Caco-2 (cell line): Measurements from ENCODE around the gene PTK7. TPM values are rescaled to one million over a fixed set of nuclear protein-coding genes. Genes with fewer than 3 reads are reported as not detected.
"Not testable (repeated sequence)": the region's sequence is repeated elsewhere in the genome, so short reads cannot be mapped to it uniquely, and the experiment has no call there.

Experiments
- BruUV-seq: library from RNA; stranded (reverse); fragments of 400-500 nt; replicated peaks from 2 replicates; lab custom pipeline; 2021; lab: Mats Ljungman, UMichigan
- CTCF ChIA-PET: fragments of 300-600 bp; sonication (Branson Sonifier 250); formaldehyde crosslinking; loops from one replicate; lab custom pipeline; 2022; ENCODE audit warnings: antibody characterized with exemption; lab: Charles Lee
- POLR2A ChIA-PET: fragments of 300-600 bp; sonication (Branson Sonifier 250); formaldehyde crosslinking; loops from one replicate; lab custom pipeline; 2022; ENCODE audit warnings: antibody characterized with exemption; lab: Charles Lee
- DNase-seq, 2 experiments: peaks; one replicate each; pipeline versions ENCODE4 v3.0.0 to v3.0.0-alpha.2; 2020 to 2022
- H3K27me3 ChIP-seq: replicated peaks from 2 replicates; pipeline ENCODE4 v1.6.0; 2011; ENCODE audit warnings: low read length; ENCODE audit not compliant: control insufficient read depth, insufficient read depth
- H3K36me3 ChIP-seq: 2 replicates; pipeline ENCODE4 v1.5.1; 2011; ENCODE audit warnings: low read length; ENCODE audit not compliant: control insufficient read depth, insufficient read depth
- H3K4me1 ChIP-seq: fragments of 250-450 bp; sonication (Bioruptor Pico); 2 replicates; pipeline ENCODE4 v1.5.1; 2020; ENCODE audit warnings: mild to moderate bottlenecking
- H3K4me3 ChIP-seq: 2 replicates; pipeline ENCODE4 v1.5.1; 2011; ENCODE audit warnings: low read depth, mild to moderate bottlenecking, control low read depth, low read length
- H3K9me3 ChIP-seq: fragments of 250-450 bp; sonication (Bioruptor Pico); 2 replicates; pipeline ENCODE4 v1.5.1; 2020; ENCODE audit warnings: mild to moderate bottlenecking, moderate library complexity
- H3K27ac Mint-ChIP-seq: one replicate; pipeline ENCODE4 v1.8.0; 2022; ENCODE audit warnings: mixed read lengths; ENCODE audit not compliant: unreplicated experiment
- H3K27me3 Mint-ChIP-seq: one replicate; pipeline ENCODE4 v1.8.0; 2022; ENCODE audit warnings: mixed read lengths; ENCODE audit not compliant: insufficient read depth, unreplicated experiment
- H3K36me3 Mint-ChIP-seq: one replicate; pipeline ENCODE4 v1.8.0; 2022; ENCODE audit warnings: mild to moderate bottlenecking, mixed read lengths; ENCODE audit not compliant: insufficient read depth, unreplicated experiment
- H3K4me1 Mint-ChIP-seq: one replicate; pipeline ENCODE4 v1.8.0; 2022; ENCODE audit warnings: low read depth, mixed read lengths; ENCODE audit not compliant: unreplicated experiment
- H3K4me3 Mint-ChIP-seq: one replicate; pipeline ENCODE4 v1.8.0; 2022; ENCODE audit warnings: mild to moderate bottlenecking, moderate library complexity, mixed read lengths; ENCODE audit not compliant: unreplicated experiment
- H3K9me3 Mint-ChIP-seq: one replicate; pipeline ENCODE4 v1.8.0; 2022; ENCODE audit warnings: mixed read lengths; ENCODE audit not compliant: unreplicated experiment
- CTCF ChIP-seq, 2 experiments: fragments of 200-600 bp in 1 of 2; IDR thresholded peaks; 1 replicate in 1 of 2; 2 replicates in 1 of 2; pipeline versions ENCODE4 v1.5.1 to v1.8.0; 2011 to 2022; ENCODE audit warnings: antibody characterized with exemption in 1 of 2, control low read depth in 1 of 2, inconsistent platforms in 1 of 2, low read depth in 1 of 2, low read length in 1 of 2, mild to moderate bottlenecking in 1 of 2, moderate library complexity in 1 of 2; ENCODE audit not compliant: insufficient read depth in 1 of 2, severe bottlenecking in 1 of 2, unreplicated experiment in 1 of 2
- intact Hi-C: fragments of 100-400 bp; cut with micrococcal nuclease; formaldehyde crosslinking; loops from one replicate; pipeline ENCODE4 v1.10.0; 2022; ENCODE audit not compliant: unreplicated experiment
- total RNA-seq: library from RNA; stranded (reverse); gene quantifications from 2 replicates; pipeline ENCODE4 v1.2.3, GENCODE V29; 2022

PTK7 gene
- total RNA-seq, 1 experiment from 2014 or later: 180 TPM

- no TSS peak for BruUV-seq
- CTCF ChIA-PET: no interaction called here
These were observed 38.4 kb upstream of the PTK7 start for GRCh38 chr6:43037706-43038105.

GRCh38 chr6:43038727-43039126 lies 37.4 kb upstream of the PTK7 start:
- Mint-ChIP-seq H3K4me1 (peaks cover 6% of the 10 kb centered on the region), H3K4me3 (no peak overlapping the region), H3K36me3 (peaks cover 73% of the 10 kb centered on the region), H3K9me3 (no peaks in the 10 kb centered on the region), H3K27me3 (no peaks in the 10 kb centered on the region), H3K27ac (no peak overlapping the region)
- intact Hi-C loops: no loop called here
- no peak for TF ChIP-seq CTCF (IDR thresholded peaks at IDR 0.05; ENCODE audit: insufficient read depth in 1 of 2, low read depth in 1 of 2, low read length in 1 of 2, severe bottlenecking in 1 of 2, unreplicated experiment in 1 of 2)
- ChIA-PET POLR2A (no interaction called here), CTCF (no interaction called here)
- Histone ChIP-seq H3K4me1 (no peaks in the 10 kb centered on the region), H3K9me3 (no peaks in the 10 kb centered on the region), H3K4me3 (no peak overlapping the region), H3K27me3 (no peaks in the 10 kb centered on the region), H3K36me3 (peaks cover 4% of the 10 kb centered on the region)
- BruUV-seq: no TSS peak
- DNase-seq: no peak

More at GRCh38 chr6:43037706-43038105, 38.4 kb upstream of the PTK7 start:
- Histone ChIP-seq H3K36me3 (peaks cover 5% of the 10 kb centered on the region), H3K27me3 (no peaks in the 10 kb centered on the region), H3K4me3 (no peak overlapping the region), H3K9me3 (no peaks in the 10 kb centered on the region), H3K4me1 (no peaks in the 10 kb centered on the region)
- no peaks in the 10 kb centered on the region for H3K9me3 Mint-ChIP-seq
- no peak overlapping the region for H3K4me3 Mint-ChIP-seq
- peaks cover 6% of the 10 kb centered on the region for H3K4me1 Mint-ChIP-seq
- peaks cover 73% of the 10 kb centered on the region for H3K36me3 Mint-ChIP-seq
- no peak for TF ChIP-seq CTCF (IDR thresholded peaks at IDR 0.05; ENCODE audit: insufficient read depth in 1 of 2, low read depth in 1 of 2, low read length in 1 of 2, severe bottlenecking in 1 of 2, unreplicated experiment in 1 of 2)
- no peak overlapping the region for H3K27ac Mint-ChIP-seq
- intact Hi-C loops: no loop called here
- no peaks in the 10 kb centered on the region for H3K27me3 Mint-ChIP-seq
- no peak for DNase-seq
- POLR2A ChIA-PET: no interaction called here

GRCh38 chr6:43040542-43041257 lies 35.4 kb upstream of the PTK7 start:
- Mint-ChIP-seq H3K27ac (no peak overlapping the region), H3K4me1 (peaks cover 3% of the 10 kb centered on the region), H3K36me3 (peaks cover 70% of the 10 kb centered on the region), H3K27me3 (no peaks in the 10 kb centered on the region), H3K4me3 (no peak overlapping the region), H3K9me3 (no peaks in the 10 kb centered on the region)
- intact Hi-C loops: no loop called here
- no peak for DNase-seq
- H3K4me3 ChIP-seq: no peak overlapping the region
- ChIA-PET CTCF (interaction anchor here (0.6 kb wide), 1 partner anchor 562 kb away, joined by 3 read pairs; no protein-coding TSS in a partner anchor), POLR2A (interaction anchor here (0.6 kb wide), 1 partner anchor 123 kb away, joined by 6 read pairs; no protein-coding TSS in a partner anchor)
- H3K36me3 ChIP-seq: peaks cover 4% of the 10 kb centered on the region
- TF ChIP-seq CTCF (IDR thresholded peaks at IDR 0.05; ENCODE audit: insufficient read depth in 1 of 2, low read depth in 1 of 2, low read length in 1 of 2, severe bottlenecking in 1 of 2, unreplicated experiment in 1 of 2): no peak
- BruUV-seq: no TSS peak
- no peaks in the 10 kb centered on the region for H3K4me1 ChIP-seq
- no peaks in the 10 kb centered on the region for H3K9me3 ChIP-seq
- no peaks in the 10 kb centered on the region for H3K27me3 ChIP-seq

GRCh38 chr6:43041475-43041874 lies 34.6 kb upstream of the PTK7 start:
- H3K4me1 ChIP-seq, BruUV-seq, H3K9me3 Mint-ChIP-seq, H3K4me3 Mint-ChIP-seq, H3K27ac Mint-ChIP-seq, CTCF ChIA-PET, H3K4me3 ChIP-seq, H3K36me3 ChIP-seq, H3K27me3 ChIP-seq, H3K4me1 Mint-ChIP-seq, POLR2A ChIA-PET, H3K9me3 ChIP-seq, intact Hi-C loops, DNase-seq, H3K27me3 Mint-ChIP-seq: not testable (repeated sequence)
- H3K36me3 Mint-ChIP-seq: peaks cover 64% of the 10 kb centered on the region
